ENCODE data around the gene OR10K1.

DNA sequence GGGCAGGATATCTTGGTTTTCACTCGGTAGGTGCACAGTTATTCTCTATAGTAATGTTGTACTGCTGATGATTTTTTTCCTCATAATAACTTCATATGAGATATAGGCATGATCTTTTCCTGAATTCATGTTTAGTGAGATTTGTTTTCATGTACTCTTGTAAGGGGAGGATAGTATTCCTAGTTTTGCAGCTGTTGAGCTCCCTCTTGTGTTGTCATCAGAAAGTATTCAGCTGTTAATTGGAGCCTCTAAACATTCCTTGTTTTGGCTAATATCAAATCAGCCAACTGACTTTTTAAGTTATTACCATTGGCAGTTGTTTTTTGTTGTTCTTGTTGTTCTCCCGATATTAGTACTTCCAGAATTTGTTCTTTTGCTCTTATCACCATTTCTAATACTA lies 34.7 kb downstream of the OR10K1 start:
- TF ChIP-seq, protein P1, sequence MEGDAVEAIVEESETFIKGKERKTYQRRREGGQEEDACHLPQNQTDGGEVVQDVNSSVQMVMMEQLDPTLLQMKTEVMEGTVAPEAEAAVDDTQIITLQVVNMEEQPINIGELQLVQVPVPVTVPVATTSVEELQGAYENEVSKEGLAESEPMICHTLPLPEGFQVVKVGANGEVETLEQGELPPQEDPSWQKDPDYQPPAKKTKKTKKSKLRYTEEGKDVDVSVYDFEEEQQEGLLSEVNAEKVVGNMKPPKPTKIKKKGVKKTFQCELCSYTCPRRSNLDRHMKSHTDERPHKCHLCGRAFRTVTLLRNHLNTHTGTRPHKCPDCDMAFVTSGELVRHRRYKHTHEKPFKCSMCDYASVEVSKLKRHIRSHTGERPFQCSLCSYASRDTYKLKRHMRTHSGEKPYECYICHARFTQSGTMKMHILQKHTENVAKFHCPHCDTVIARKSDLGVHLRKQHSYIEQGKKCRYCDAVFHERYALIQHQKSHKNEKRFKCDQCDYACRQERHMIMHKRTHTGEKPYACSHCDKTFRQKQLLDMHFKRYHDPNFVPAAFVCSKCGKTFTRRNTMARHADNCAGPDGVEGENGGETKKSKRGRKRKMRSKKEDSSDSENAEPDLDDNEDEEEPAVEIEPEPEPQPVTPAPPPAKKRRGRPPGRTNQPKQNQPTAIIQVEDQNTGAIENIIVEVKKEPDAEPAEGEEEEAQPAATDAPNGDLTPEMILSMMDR (IDR thresholded peaks at IDR 0.05; ENCODE audit: insufficient read depth, low read depth, low read length): no peak
- TF ChIP-seq EZH2 (IDR thresholded peaks at IDR 0.05; ENCODE audit: insufficient read depth, low read length): no peak

Measured in astrocyte (in vitro differentiated cells and primary cell).